ENCODE data around the gene KDM6A.

GRCh38 chrX:45011597-45011996 is 138.6 kb downstream of the KDM6A start:
- TF ChIP-seq CTCF (IDR thresholded peaks at IDR 0.05) (no peak), POLR2A (IDR thresholded peaks at IDR 0.05) (no peak)

All from body of pancreas (tissue), 4 donors.